ENCODE measurements around the gene FXYD4. TPM values are rescaled to one million over a fixed set of nuclear protein-coding genes. Genes with fewer than 3 reads are reported as not detected.
"Not testable (repeated sequence)": the region's sequence is repeated elsewhere in the genome, so short reads cannot be mapped to it uniquely, and the experiment has no call there.

Gene FXYD4
- total and polyA plus RNA-seq, 2 of the 8 experiments (the other 6 are each of a cell fraction or from before 2014, with no cell fraction given) = not detected

- H4K8ac ChIP-seq (ENCODE audit: extremely low read depth, insufficient read depth, low read length); H2BK120ac ChIP-seq (replicated peaks; ENCODE audit: low read depth, low read length); H3K18ac ChIP-seq (ENCODE audit: extremely low read depth, low read length); H2AFZ ChIP-seq (ENCODE audit: low read length); H2BK20ac ChIP-seq (ENCODE audit: low read length); H3K56ac ChIP-seq (replicated peaks; ENCODE audit: insufficient read length, low read depth, low read length); FAIRE-seq; H3K79me1 ChIP-seq (ENCODE audit: low read depth, low read length); H3K4me3 ChIP-seq (ENCODE audit: extremely low read depth in 1 of 4, insufficient read depth in 2 of 4, low read depth in 3 of 4, low read length in 4 of 4); H3K4me1 ChIP-seq (replicated peaks in 1 of 4; ENCODE audit: control insufficient read depth in 3 of 4, insufficient read depth in 4 of 4, low read length in 3 of 4); H3K27me3 ChIP-seq (replicated peaks in 1 of 4; ENCODE audit: control insufficient read depth in 3 of 4, extremely low read depth in 1 of 4, insufficient read depth in 3 of 4, low read length in 3 of 4); H3K14ac ChIP-seq (ENCODE audit: insufficient read length); H2AK5ac ChIP-seq (ENCODE audit: low read depth, low read length); H2BK12ac ChIP-seq (ENCODE audit: low read depth, low read length); H3K36me3 ChIP-seq (ENCODE audit: control insufficient read depth in 2 of 4, insufficient read depth in 4 of 4, low read length in 3 of 4); H2BK15ac ChIP-seq (ENCODE audit: low read length); H3K23me2 ChIP-seq (ENCODE audit: low read depth, low read length); H4K91ac ChIP-seq (replicated peaks; ENCODE audit: insufficient read length, low read length); H3K23ac ChIP-seq (ENCODE audit: insufficient read length); H3K79me2 ChIP-seq (ENCODE audit: control insufficient read depth in 1 of 2, insufficient read depth in 2 of 2, low read length in 2 of 2); H2BK5ac ChIP-seq (ENCODE audit: low read depth, low read length); H3K4me2 ChIP-seq (ENCODE audit: insufficient read depth in 1 of 2, low read depth in 2 of 2, low read length in 2 of 2); H3K9ac ChIP-seq (replicated peaks in 1 of 4; ENCODE audit: extremely low read depth in 1 of 4, low read depth in 3 of 4, low read length in 3 of 4); H4K5ac ChIP-seq (ENCODE audit: insufficient read length, low read depth, low read length); H3K4ac ChIP-seq (replicated peaks; ENCODE audit: insufficient read length, low read depth, low read length); H3K27ac ChIP-seq (ENCODE audit: low read depth, low read length); H4K20me1 ChIP-seq (replicated peaks in 1 of 2; ENCODE audit: control insufficient read depth in 1 of 2, insufficient read depth in 2 of 2, low read length in 2 of 2); DNase-seq (ENCODE audit: low read depth in 1 of 2, low spot score in 2 of 2): not testable (repeated sequence)
- whole genome bisulfite sequencing, 2 experiments (ENCODE audit: extremely low coverage in 1 of 2, insufficient coverage in 1 of 2, insufficient read length in 1 of 2, insufficient replicate concordance in 2 of 2, low coverage in 1 of 2, low lambda C conversion rate in 2 of 2, missing lambda C conversion rate in 1 of 2) = 97% methylated on average over 4 of the region's 18 CpGs; no CpG with 5 or more reads in 1 of the 2 experiments
- peaks cover 0 to 13% of the 10 kb centered on the region in 2 experiments; a peak in 1 of 4 replicates for H3K9me3 ChIP-seq (ENCODE audit: insufficient read depth in 2 of 2, low read depth in 1 of 2, low read length in 1 of 2)
- ChIA-PET POLR2A (ENCODE audit: partially characterized antibody) (interaction anchor here (1.2 kb wide), 1 partner anchor 67 kb away, joined by 3 read pairs; no protein-coding TSS in a partner anchor), CTCF (ENCODE audit: partially characterized antibody) (interaction anchor here (1.0 to 2.5 kb wide), 3 partner anchors 10 to 36 kb away, joined by 4 to 8 read pairs (median 4); no protein-coding TSS in a partner anchor)
Measured at GRCh38 chr10:43328810-43329209, 42.6 kb upstream of the FXYD4 start.

Measured in H1 (cell line).